ENCODE measurements around the gene SLAMF6.

DNA sequence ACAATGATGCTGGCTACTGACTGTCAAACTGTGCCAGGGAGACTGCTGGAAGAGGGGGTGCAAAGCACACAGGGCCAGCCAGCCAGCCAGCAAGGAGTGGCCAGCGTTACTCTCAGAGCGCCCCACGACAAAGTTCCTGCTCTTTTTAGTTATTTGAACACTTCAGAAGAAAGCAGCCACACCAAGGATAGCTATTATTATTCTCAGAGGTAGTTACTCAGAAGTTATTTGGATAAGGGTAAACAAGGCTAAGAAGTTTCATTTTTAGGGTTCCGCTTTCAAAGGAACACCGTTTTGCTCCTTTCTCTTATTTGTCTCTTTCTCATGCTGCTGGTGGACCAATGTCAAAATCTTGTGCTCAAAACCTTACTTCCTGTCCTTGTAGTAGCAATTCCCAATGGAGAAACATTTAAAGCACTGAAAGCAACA is 62.8 kb downstream of the SLAMF6 start:
- TF ChIP-seq GATA3 (IDR thresholded peaks at IDR 0.05; ENCODE audit: low read depth, low read length) = no peak
- TF ChIP-seq GATA2 (IDR thresholded peaks at IDR 0.05; ENCODE audit: low read depth, low read length) = no peak

All from SH-SY5Y (cell line).